Liver (tissue), 3 donors: Measurements from ENCODE around the gene GAS7.

Experiments
- ATF3 ChIP-seq: IDR thresholded peaks from 2 replicates; pipeline ENCODE4 v1.6.1; 2016; ENCODE audit warnings: antibody characterized with exemption
- CTCF ChIP-seq: fragments of 150-350 bp; IDR thresholded peaks from 2 replicates; pipeline ENCODE4 v1.5.1; 2017; ENCODE audit warnings: improper control_type of control experiment, low read depth, low read length; ENCODE audit not compliant: missing input control
- EGR1 ChIP-seq, 2 donors: IDR thresholded peaks; 2 replicates each; pipeline ENCODE4 v1.6.1; 2016 to 2018; ENCODE audit warnings: antibody characterized with exemption in 2 of 2, low read depth in 2 of 2
- GABPA ChIP-seq, 2 donors: IDR thresholded peaks in 1 of 2; conservative IDR thresholded peaks in 1 of 2; 2 replicates each; pipeline ENCODE4 v1.6.1; 2016; ENCODE audit warnings: antibody characterized with exemption in 2 of 2, mild to moderate bottlenecking in 1 of 2, moderate library complexity in 1 of 2
- HNF4A ChIP-seq, 2 donors: conservative IDR thresholded peaks; 2 replicates each; pipeline ENCODE4 v1.6.1; 2016; ENCODE audit warnings: antibody characterized with exemption in 2 of 2, mild to moderate bottlenecking in 2 of 2
- HNF4G ChIP-seq: IDR thresholded peaks from 2 replicates; pipeline ENCODE4 v1.6.1; 2016; ENCODE audit warnings: antibody characterized with exemption
- JUND ChIP-seq, 2 donors: IDR thresholded peaks; 2 replicates each; pipeline ENCODE4 v1.6.1; 2016; ENCODE audit warnings: antibody characterized with exemption in 2 of 2
- RAD21 ChIP-seq, 2 donors: IDR thresholded peaks; 2 replicates each; pipeline ENCODE4 v1.6.1; 2016; ENCODE audit warnings: antibody characterized with exemption in 2 of 2, mild to moderate bottlenecking in 2 of 2
- REST ChIP-seq: IDR thresholded peaks from 2 replicates; pipeline ENCODE4 v1.6.1; 2016; ENCODE audit warnings: antibody characterized with exemption, mild to moderate bottlenecking
- SP1 ChIP-seq: IDR thresholded peaks from 2 replicates; pipeline ENCODE4 v1.6.1; 2018; ENCODE audit warnings: antibody characterized with exemption, mild to moderate bottlenecking
- TAF1 ChIP-seq: conservative IDR thresholded peaks from 2 replicates; pipeline ENCODE4 v1.6.1; 2016; ENCODE audit warnings: antibody characterized with exemption, mild to moderate bottlenecking
- YY1 ChIP-seq: IDR thresholded peaks from 2 replicates; pipeline ENCODE4 v1.6.1; 2016; ENCODE audit warnings: antibody characterized with exemption, mild to moderate bottlenecking
- ZBTB33 ChIP-seq: IDR thresholded peaks from 2 replicates; pipeline ENCODE4 v1.6.1; 2016; ENCODE audit warnings: antibody characterized with exemption
- donor health status: healthy.
- donor health status: healthy.

GRCh38 chr17:10107316-10108165 is 90.9 kb downstream of the GAS7 start:
- TF ChIP-seq CTCF (no peak), JUND (IDR thresholded peaks at IDR 0.05) (no peak), HNF4G (no peak), ZBTB33 (no peak), EGR1 (IDR thresholded peaks at IDR 0.05; ENCODE audit: low read depth in 2 of 2) (no peak), GABPA (IDR thresholded peaks at IDR 0.05 in 1 of 2, conservative IDR thresholded peaks at IDR 0.05 in 1 of 2) (no peak), YY1 (no peak), TAF1 (no peak), SP1 (no peak), RAD21 (IDR thresholded peaks at IDR 0.05) (no peak), REST (no peak), HNF4A (conservative IDR thresholded peaks at IDR 0.05) (no peak), ATF3 (no peak)
